Measurements from ENCODE around the gene JOSD1. TPM values are rescaled to one million over a fixed set of nuclear protein-coding genes. Genes with fewer than 3 reads are reported as not detected.

JOSD1 gene
- total RNA-seq, 2 donors from 2014 or later, result 132 to 157 TPM

GRCh38 chr22:38704654-38705234 is 4.0 kb upstream of the JOSD1 start:
- H3K4me1 Mint-ChIP-seq, result peaks cover 45% of the 10 kb centered on the region

GRCh38 chr22:38700270-38700788 is 414 bp downstream of the JOSD1 start:
- H3K27ac Mint-ChIP-seq, result peak overlapping the region; percentile 95
- ATAC-seq (no peak), DNase-seq (no peak)
- no peaks in the 10 kb centered on the region for H3K9me3 ChIP-seq (ENCODE audit: control insufficient read depth, low read length, poor library complexity, severe bottlenecking)
- peak overlapping the region; percentile 93 for H3K4me3 Mint-ChIP-seq
- peaks cover 41% of the 10 kb centered on the region for H3K4me1 Mint-ChIP-seq
- H3K27me3 Mint-ChIP-seq, result no peaks in the 10 kb centered on the region
- peaks cover 5% of the 10 kb centered on the region for H3K36me3 Mint-ChIP-seq (ENCODE audit: low read depth)

More at GRCh38 chr22:38704654-38705234, 4.0 kb upstream of the JOSD1 start:
- Mint-ChIP-seq H3K27me3 (no peaks in the 10 kb centered on the region), H3K27ac (peak overlapping the region; percentile 92), H3K4me3 (peak overlapping the region; percentile 86), H3K36me3 (ENCODE audit: low read depth) (peaks cover 2% of the 10 kb centered on the region)
- no peak for ATAC-seq
- no peak for DNase-seq
- no peaks in the 10 kb centered on the region for H3K9me3 ChIP-seq (ENCODE audit: control insufficient read depth, low read length, poor library complexity, severe bottlenecking)

- no peak for DNase-seq
- Mint-ChIP-seq H3K27me3 (no peaks in the 10 kb centered on the region), H3K4me3 (peak overlapping the region; percentile 93), H3K36me3 (ENCODE audit: low read depth) (peaks cover 5% of the 10 kb centered on the region), H3K4me1 (peaks cover 39% of the 10 kb centered on the region), H3K27ac (peak overlapping the region; percentile 95)
- no peak for ATAC-seq
- no peaks in the 10 kb centered on the region for H3K9me3 ChIP-seq (ENCODE audit: control insufficient read depth, low read length, poor library complexity, severe bottlenecking)
Measured at GRCh38 chr22:38699784-38700183, 959 bp downstream of the JOSD1 start.

GRCh38 chr22:38699143-38699542 is 1.6 kb downstream of the JOSD1 start:
- no peaks in the 10 kb centered on the region for H3K9me3 ChIP-seq (ENCODE audit: control insufficient read depth, low read length, poor library complexity, severe bottlenecking)
- Mint-ChIP-seq H3K27ac (peak overlapping the region; percentile 95), H3K4me1 (peaks cover 41% of the 10 kb centered on the region), H3K27me3 (no peaks in the 10 kb centered on the region), H3K4me3 (peak overlapping the region; percentile 93), H3K36me3 (ENCODE audit: low read depth) (peaks cover 5% of the 10 kb centered on the region)
- ATAC-seq (no peak), DNase-seq (no peak)

- ATAC-seq (no peak), DNase-seq (no peak)
- Mint-ChIP-seq H3K27ac (peak overlapping the region; percentile 95), H3K36me3 (ENCODE audit: low read depth) (peaks cover 5% of the 10 kb centered on the region), H3K27me3 (no peaks in the 10 kb centered on the region), H3K4me3 (peak overlapping the region; percentile 93), H3K4me1 (peaks cover 43% of the 10 kb centered on the region)
- no peaks in the 10 kb centered on the region for H3K9me3 ChIP-seq (ENCODE audit: control insufficient read depth, low read length, poor library complexity, severe bottlenecking)
Measured at GRCh38 chr22:38698407-38699094, 2.2 kb downstream of the JOSD1 start.

GRCh38 chr22:38697425-38698089 is 3.2 kb downstream of the JOSD1 start:
- peak overlapping the region; percentile 52 for H3K4me3 Mint-ChIP-seq
- peaks cover 49% of the 10 kb centered on the region for H3K4me1 Mint-ChIP-seq
- peak overlapping the region; percentile 69 for H3K27ac Mint-ChIP-seq
- DNase-seq (no peak), ATAC-seq (no peak)
- H3K36me3 Mint-ChIP-seq (ENCODE audit: low read depth), result peaks cover 5% of the 10 kb centered on the region
- H3K27me3 Mint-ChIP-seq, result no peaks in the 10 kb centered on the region
- no peaks in the 10 kb centered on the region for H3K9me3 ChIP-seq (ENCODE audit: control insufficient read depth, low read length, poor library complexity, severe bottlenecking)

GRCh38 chr22:38696606-38697424 is 3.9 kb downstream of the JOSD1 start:
- H3K9me3 ChIP-seq (ENCODE audit: control insufficient read depth, low read length, poor library complexity, severe bottlenecking), result no peaks in the 10 kb centered on the region
- DNase-seq (no peak), ATAC-seq (no peak)
- Mint-ChIP-seq H3K36me3 (ENCODE audit: low read depth) (peaks cover 5% of the 10 kb centered on the region), H3K4me1 (peaks cover 49% of the 10 kb centered on the region), H3K27me3 (no peaks in the 10 kb centered on the region), H3K4me3 (peak overlapping the region; percentile 52), H3K27ac (peak overlapping the region; percentile 69)

- no peaks in the 10 kb centered on the region for H3K9me3 ChIP-seq (ENCODE audit: control insufficient read depth, low read length, poor library complexity, severe bottlenecking)
- Mint-ChIP-seq H3K27ac (peak overlapping the region; percentile 53), H3K36me3 (ENCODE audit: low read depth) (peaks cover 5% of the 10 kb centered on the region), H3K27me3 (no peaks in the 10 kb centered on the region), H3K4me1 (peaks cover 44% of the 10 kb centered on the region), H3K4me3 (no peak overlapping the region)
- ATAC-seq (no peak), DNase-seq (no peak)
Measured at GRCh38 chr22:38694940-38695339, 5.8 kb downstream of the JOSD1 start.

GRCh38 chr22:38694049-38694448 is 6.7 kb downstream of the JOSD1 start:
- Mint-ChIP-seq H3K27ac (peak overlapping the region; percentile 80), H3K4me3 (no peak overlapping the region), H3K27me3 (no peaks in the 10 kb centered on the region), H3K36me3 (ENCODE audit: low read depth) (peaks cover 5% of the 10 kb centered on the region), H3K4me1 (peaks cover 39% of the 10 kb centered on the region)
- ATAC-seq (no peak), DNase-seq (no peak)
- no peaks in the 10 kb centered on the region for H3K9me3 ChIP-seq (ENCODE audit: control insufficient read depth, low read length, poor library complexity, severe bottlenecking)

- H3K4me3 Mint-ChIP-seq, result no peak overlapping the region
- DNase-seq (no peak), ATAC-seq (no peak)
- H3K36me3 Mint-ChIP-seq (ENCODE audit: low read depth), result peaks cover 2% of the 10 kb centered on the region
- no peaks in the 10 kb centered on the region for H3K9me3 ChIP-seq (ENCODE audit: control insufficient read depth, low read length, poor library complexity, severe bottlenecking)
- peaks cover 15% of the 10 kb centered on the region for H3K4me1 Mint-ChIP-seq
- no peak overlapping the region for H3K27ac Mint-ChIP-seq
- H3K27me3 Mint-ChIP-seq, result no peaks in the 10 kb centered on the region
Measured at GRCh38 chr22:38689651-38690050, 11.1 kb downstream of the JOSD1 start.

- Mint-ChIP-seq H3K4me3 (no peak overlapping the region), H3K27ac (no peak overlapping the region), H3K4me1 (peaks cover 15% of the 10 kb centered on the region), H3K36me3 (ENCODE audit: low read depth) (peaks cover 2% of the 10 kb centered on the region), H3K27me3 (no peaks in the 10 kb centered on the region)
- ATAC-seq, result no peak
- no peaks in the 10 kb centered on the region for H3K9me3 ChIP-seq (ENCODE audit: control insufficient read depth, low read length, poor library complexity, severe bottlenecking)
- DNase-seq, result no peak
Measured at GRCh38 chr22:38685761-38686160, 15.0 kb downstream of the JOSD1 start.

GRCh38 chr22:38684895-38685294 is 15.8 kb downstream of the JOSD1 start:
- H3K27me3 Mint-ChIP-seq, result no peaks in the 10 kb centered on the region
- H3K4me1 Mint-ChIP-seq, result peaks cover 15% of the 10 kb centered on the region
- DNase-seq, result no peak
- H3K9me3 ChIP-seq (ENCODE audit: control insufficient read depth, low read length, poor library complexity, severe bottlenecking), result no peaks in the 10 kb centered on the region
- peak overlapping the region; percentile 65 for H3K27ac Mint-ChIP-seq
- no peak overlapping the region for H3K4me3 Mint-ChIP-seq
- H3K36me3 Mint-ChIP-seq (ENCODE audit: low read depth), result peaks cover 2% of the 10 kb centered on the region
- ATAC-seq, result no peak
